Vagina (tissue), 2 donors: ENCODE data around the gene ST3GAL6. TPM values are rescaled to one million over a fixed set of nuclear protein-coding genes. Genes with fewer than 3 reads are reported as not detected.

ENCODE experiments used
- DNase-seq, 2 donors: peaks; one replicate each; pipeline ENCODE4 v3.0.0-alpha.2; 2017; ENCODE audit errors: extremely low spot score in 2 of 2
- H3K27ac ChIP-seq: fragments of 200-600 bp; sonication (generic); one replicate; pipeline ENCODE4 v1.5.1; 2019
- H3K27me3 ChIP-seq: fragments of 200-600 bp; sonication (generic); one replicate; pipeline ENCODE4 v1.5.1; 2019
- H3K36me3 ChIP-seq, 2 donors: fragments of 200-600 bp; sonication (generic); one replicate each; pipeline ENCODE4 v1.5.1; 2017 to 2019
- H3K4me1 ChIP-seq: fragments of 200-600 bp; sonication (generic); one replicate; pipeline ENCODE4 v1.5.1; 2019
- H3K4me3 ChIP-seq, 2 donors: fragments of 200-600 bp; sonication (generic); 1 replicate in 1 of 2; 2 replicates in 1 of 2; pipeline ENCODE4 v1.5.1; 2016 to 2019
- H3K9me3 ChIP-seq: fragments of 200-600 bp; sonication (generic); one replicate; pipeline ENCODE4 v1.5.1; 2019
- POLR2A ChIP-seq, 2 donors: fragments of 450-650 bp; IDR thresholded peaks; one replicate each; pipeline ENCODE4 v1.6.1; 2017; ENCODE audit warnings: antibody characterized with exemption in 2 of 2, mild to moderate bottlenecking in 2 of 2, moderate library complexity in 2 of 2
- POLR2AphosphoS5 ChIP-seq, 2 donors: sonication (generic); formaldehyde crosslinking; IDR thresholded peaks; one replicate each; pipeline ENCODE4 v1.9.0; 2017; ENCODE audit warnings: antibody characterized with exemption in 2 of 2, mild to moderate bottlenecking in 2 of 2, low read depth in 1 of 2; ENCODE audit not compliant: insufficient read depth in 1 of 2
- intact Hi-C: fragments of 100-400 bp; cut with DNase I; formaldehyde crosslinking; loops from one replicate; pipeline ENCODE4 v1.15.1; 2023
- total RNA-seq: library from RNA; depleted of rRNA; stranded (reverse); fragments of >200 nt; gene quantifications from one replicate; pipeline ENCODE4 v1.2.3, GENCODE V29; 2016
- TF ChIP-seq, protein P1 (sequence below), 3 experiments: fragments of 450-650 bp in 2 of 3; fragments of 200-600 bp in 1 of 3; sonication (generic) in 1 of 3; IDR thresholded peaks; one replicate each; pipeline ENCODE4 v1.5.1; 2017 to 2019; ENCODE audit warnings: antibody characterized with exemption in 3 of 3, mild to moderate bottlenecking in 2 of 3, moderate library complexity in 2 of 3

The ST3GAL6 gene
- total RNA-seq, 1 donor from 2014 or later: 1.7 TPM

DNA sequence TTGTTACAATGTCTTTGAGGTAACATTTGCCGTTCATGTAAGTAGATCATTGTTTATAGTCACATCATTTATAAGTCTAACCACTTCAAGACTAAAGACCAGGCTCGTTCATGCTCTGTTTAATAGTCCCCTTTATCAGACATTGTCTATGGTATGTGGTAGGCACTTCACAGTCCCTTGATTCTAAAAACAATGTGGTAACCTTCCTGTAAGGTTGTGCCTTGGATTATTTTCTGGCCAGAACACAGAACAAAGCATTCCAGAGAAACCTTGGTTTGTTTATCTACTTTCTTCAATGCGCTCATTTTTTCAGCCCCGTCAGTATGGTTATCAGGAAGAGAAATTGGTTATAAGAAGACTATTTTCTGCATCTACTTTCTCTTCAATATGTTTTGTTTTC is 16.3 kb upstream of the ST3GAL6 start:
- Histone ChIP-seq H3K27ac (no peak overlapping the region), H3K4me1 (no peaks in the 10 kb centered on the region)
- DNase-seq: no peak

DNA sequence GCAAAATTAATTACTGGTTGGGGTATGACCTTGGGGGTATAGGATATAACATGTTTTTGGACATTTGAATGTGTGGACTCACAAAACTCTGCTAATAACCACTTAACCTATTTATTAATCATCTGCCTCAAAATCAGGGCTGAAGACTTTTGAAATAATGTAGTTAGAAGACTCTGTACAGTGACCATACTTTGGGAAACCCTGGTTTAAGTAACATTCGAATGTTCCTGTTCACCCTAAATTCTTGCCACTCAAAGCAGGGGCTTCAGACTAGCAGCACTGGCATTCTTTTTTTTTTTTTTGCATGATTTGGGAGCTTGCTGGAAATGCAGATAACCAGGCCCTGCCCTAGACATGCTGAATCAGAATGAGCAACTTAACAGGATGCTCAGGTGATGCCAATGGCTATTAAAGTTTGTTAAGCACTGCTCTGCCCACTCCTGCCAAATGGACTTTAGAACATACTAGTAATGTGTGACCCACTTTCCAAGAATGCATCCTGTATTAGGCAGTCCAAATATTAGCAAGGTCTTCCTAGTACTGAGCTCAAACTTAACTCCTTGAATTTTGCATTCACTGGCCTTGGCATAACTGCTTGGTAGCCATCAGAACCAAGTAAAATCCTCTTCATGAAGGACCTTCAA is 12.7 kb upstream of the ST3GAL6 start:
- Histone ChIP-seq H3K27ac (no peak overlapping the region), H3K36me3 (no peaks in the 10 kb centered on the region), H3K27me3 (no peaks in the 10 kb centered on the region), H3K4me3 (no peak overlapping the region), H3K9me3 (no peaks in the 10 kb centered on the region), H3K4me1 (no peaks in the 10 kb centered on the region)
- DNase-seq: no peak
- intact Hi-C loops: no loop called here
- TF ChIP-seq POLR2A (IDR thresholded peaks at IDR 0.05): no peak
- TF ChIP-seq, protein P1, sequence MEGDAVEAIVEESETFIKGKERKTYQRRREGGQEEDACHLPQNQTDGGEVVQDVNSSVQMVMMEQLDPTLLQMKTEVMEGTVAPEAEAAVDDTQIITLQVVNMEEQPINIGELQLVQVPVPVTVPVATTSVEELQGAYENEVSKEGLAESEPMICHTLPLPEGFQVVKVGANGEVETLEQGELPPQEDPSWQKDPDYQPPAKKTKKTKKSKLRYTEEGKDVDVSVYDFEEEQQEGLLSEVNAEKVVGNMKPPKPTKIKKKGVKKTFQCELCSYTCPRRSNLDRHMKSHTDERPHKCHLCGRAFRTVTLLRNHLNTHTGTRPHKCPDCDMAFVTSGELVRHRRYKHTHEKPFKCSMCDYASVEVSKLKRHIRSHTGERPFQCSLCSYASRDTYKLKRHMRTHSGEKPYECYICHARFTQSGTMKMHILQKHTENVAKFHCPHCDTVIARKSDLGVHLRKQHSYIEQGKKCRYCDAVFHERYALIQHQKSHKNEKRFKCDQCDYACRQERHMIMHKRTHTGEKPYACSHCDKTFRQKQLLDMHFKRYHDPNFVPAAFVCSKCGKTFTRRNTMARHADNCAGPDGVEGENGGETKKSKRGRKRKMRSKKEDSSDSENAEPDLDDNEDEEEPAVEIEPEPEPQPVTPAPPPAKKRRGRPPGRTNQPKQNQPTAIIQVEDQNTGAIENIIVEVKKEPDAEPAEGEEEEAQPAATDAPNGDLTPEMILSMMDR (IDR thresholded peaks at IDR 0.05): no peak
- no peak for TF ChIP-seq POLR2AphosphoS5 (IDR thresholded peaks at IDR 0.05; ENCODE audit: insufficient read depth in 1 of 2, low read depth in 1 of 2)

More for the DNA sequence above, 16.3 kb upstream of the ST3GAL6 start:
- intact Hi-C loops: no loop called here
- H3K36me3 ChIP-seq: no peaks in the 10 kb centered on the region
- no peaks in the 10 kb centered on the region for H3K9me3 ChIP-seq
- TF ChIP-seq POLR2A (IDR thresholded peaks at IDR 0.05) (no peak), POLR2AphosphoS5 (IDR thresholded peaks at IDR 0.05; ENCODE audit: insufficient read depth in 1 of 2, low read depth in 1 of 2) (no peak)
- TF ChIP-seq, protein P1 (IDR thresholded peaks at IDR 0.05): no peak
- no peak overlapping the region for H3K4me3 ChIP-seq
- no peaks in the 10 kb centered on the region for H3K27me3 ChIP-seq

DNA sequence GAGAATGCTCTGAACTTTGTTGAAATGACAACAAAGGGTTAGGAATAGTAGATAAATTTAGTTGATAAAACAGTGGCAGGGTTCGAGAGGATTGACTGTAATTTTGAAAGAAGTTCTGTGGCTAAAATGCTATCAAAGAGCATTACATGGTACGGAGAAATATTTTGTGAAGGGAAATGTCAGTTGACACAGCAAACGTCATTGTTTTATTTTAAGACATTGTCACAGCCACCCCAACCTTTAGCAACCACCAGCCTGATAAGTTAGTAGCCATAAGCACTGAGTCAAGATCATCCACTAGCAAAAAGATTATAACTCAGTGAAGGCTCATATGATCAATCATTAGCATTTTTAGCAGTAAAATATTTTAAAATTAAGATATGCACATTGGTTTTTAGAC is 8.7 kb upstream of the ST3GAL6 start:
- no peak for DNase-seq

DNA sequence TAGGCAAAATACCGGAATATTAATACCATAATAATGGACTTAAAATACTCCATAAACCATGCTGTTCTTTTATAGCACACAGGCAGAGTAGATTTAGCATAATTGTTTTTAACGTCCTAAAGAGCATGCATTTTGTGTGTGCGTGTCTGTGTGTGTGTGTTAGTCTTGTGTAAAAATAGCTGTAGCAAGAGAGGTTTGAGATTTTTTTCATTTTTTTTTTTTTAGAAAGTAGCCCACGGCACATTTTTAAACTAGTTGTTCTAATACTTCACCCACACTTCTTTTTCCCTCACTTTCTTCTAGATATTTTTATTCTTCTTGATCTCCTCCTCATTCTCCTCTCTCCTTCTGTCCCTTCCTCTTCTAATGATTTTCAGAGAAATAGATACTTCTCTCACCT is 7.5 kb upstream of the ST3GAL6 start:
- intact Hi-C loops: no loop called here
- TF ChIP-seq POLR2AphosphoS5 (IDR thresholded peaks at IDR 0.05; ENCODE audit: insufficient read depth in 1 of 2, low read depth in 1 of 2) (no peak), POLR2A (IDR thresholded peaks at IDR 0.05) (no peak)
- TF ChIP-seq, protein P1 (IDR thresholded peaks at IDR 0.05): no peak

More for the DNA sequence above, 8.7 kb upstream of the ST3GAL6 start:
- intact Hi-C loops: no loop called here
- H3K27ac ChIP-seq: no peak overlapping the region
- TF ChIP-seq POLR2AphosphoS5 (IDR thresholded peaks at IDR 0.05; ENCODE audit: insufficient read depth in 1 of 2, low read depth in 1 of 2) (no peak), POLR2A (IDR thresholded peaks at IDR 0.05) (no peak)
- TF ChIP-seq, protein P1 (IDR thresholded peaks at IDR 0.05): no peak
- H3K4me3 ChIP-seq: no peak overlapping the region
- H3K36me3 ChIP-seq: no peaks in the 10 kb centered on the region
- H3K9me3 ChIP-seq: no peaks in the 10 kb centered on the region
- H3K27me3 ChIP-seq: no peaks in the 10 kb centered on the region
- H3K4me1 ChIP-seq: no peaks in the 10 kb centered on the region

DNA sequence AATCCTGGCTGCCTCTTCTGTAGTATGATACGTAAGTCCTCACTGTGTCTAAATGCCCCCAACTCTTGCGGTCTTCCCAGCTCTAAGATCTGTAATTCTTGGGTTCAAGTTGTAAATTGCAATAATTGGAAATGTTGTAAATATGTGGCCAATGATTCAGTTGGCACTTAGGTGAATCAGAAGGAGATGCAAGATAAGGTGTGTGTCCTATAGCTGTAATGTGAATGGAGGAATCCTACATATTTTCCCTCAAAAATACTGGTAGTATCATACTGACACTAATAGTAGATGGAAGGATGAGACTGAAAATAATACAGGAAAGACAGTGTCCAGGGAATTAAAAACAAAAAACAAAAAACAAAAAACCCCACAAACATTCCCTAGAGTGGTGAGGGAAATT is 3.5 kb upstream of the ST3GAL6 start:
- no peak for TF ChIP-seq POLR2AphosphoS5 (IDR thresholded peaks at IDR 0.05; ENCODE audit: insufficient read depth in 1 of 2, low read depth in 1 of 2)
- TF ChIP-seq, protein P1 (IDR thresholded peaks at IDR 0.05): no peak
- no peak for TF ChIP-seq POLR2A (IDR thresholded peaks at IDR 0.05)
- intact Hi-C loops: no loop called here
- no peak for DNase-seq

More for the DNA sequence above, 7.5 kb upstream of the ST3GAL6 start:
- Histone ChIP-seq H3K36me3 (no peaks in the 10 kb centered on the region), H3K27ac (no peak overlapping the region), H3K27me3 (no peaks in the 10 kb centered on the region), H3K4me1 (no peaks in the 10 kb centered on the region), H3K9me3 (no peaks in the 10 kb centered on the region), H3K4me3 (no peak overlapping the region)
- no peak for DNase-seq

More for the DNA sequence above, 3.5 kb upstream of the ST3GAL6 start:
- no peak overlapping the region for H3K4me3 ChIP-seq
- H3K9me3 ChIP-seq: no peaks in the 10 kb centered on the region
- H3K27me3 ChIP-seq: no peaks in the 10 kb centered on the region
- H3K4me1 ChIP-seq: no peaks in the 10 kb centered on the region
- no peak overlapping the region for H3K27ac ChIP-seq
- no peaks in the 10 kb centered on the region for H3K36me3 ChIP-seq
